ENCODE data around the gene ABCA9.
A peak's percentile ranks its signal among the peaks of the same experiment; 100 is the strongest.

ABCA9 gene

GRCh38 chr17:69048634-69049033, 12.1 kb downstream of the ABCA9 start:
- Histone ChIP-seq H3K9ac (ENCODE audit: low read length) (no peak overlapping the region), H3K36me3 (ENCODE audit: control insufficient read depth, insufficient read depth, low read length, severe bottlenecking) (peaks cover 23% of the 10 kb centered on the region), H3K4me1 (ENCODE audit: control insufficient read depth, insufficient read depth, low read length) (peaks cover 62% of the 10 kb centered on the region), H3K9me3 (ENCODE audit: control insufficient read depth, low read length) (no peaks in the 10 kb centered on the region), H3K4me3 (ENCODE audit: low read length) (no peak overlapping the region), H3K27me3 (replicated peaks; ENCODE audit: control insufficient read depth, insufficient read depth, low read length) (no peaks in the 10 kb centered on the region)
- DNase-seq (ENCODE audit: low read depth) = no peak

GRCh38 chr17:69047368-69048263, 13.1 kb downstream of the ABCA9 start:
- Histone ChIP-seq H3K4me3 (ENCODE audit: low read length) (peak overlapping the region; percentile 55), H3K4me1 (ENCODE audit: control insufficient read depth, insufficient read depth, low read length) (peaks cover 55% of the 10 kb centered on the region), H3K27me3 (replicated peaks; ENCODE audit: control insufficient read depth, insufficient read depth, low read length) (no peaks in the 10 kb centered on the region), H3K36me3 (ENCODE audit: control insufficient read depth, insufficient read depth, low read length, severe bottlenecking) (peaks cover 33% of the 10 kb centered on the region), H3K9ac (ENCODE audit: low read length) (peak overlapping the region; percentile 82), H3K9me3 (ENCODE audit: control insufficient read depth, low read length) (no peaks in the 10 kb centered on the region)
- peak; percentile 70 for DNase-seq (ENCODE audit: low read depth)

- no peak overlapping the region for H3K4me3 ChIP-seq (ENCODE audit: low read length)
- H3K4me1 ChIP-seq (ENCODE audit: control insufficient read depth, insufficient read depth, low read length) = peaks cover 41% of the 10 kb centered on the region
These were observed 14.5 kb downstream of the ABCA9 start for GRCh38 chr17:69046121-69046807.

GRCh38 chr17:69045646-69046045, 15.1 kb downstream of the ABCA9 start:
- Histone ChIP-seq H3K4me3 (ENCODE audit: low read length) (no peak overlapping the region), H3K27me3 (replicated peaks; ENCODE audit: control insufficient read depth, insufficient read depth, low read length) (no peaks in the 10 kb centered on the region), H3K36me3 (ENCODE audit: control insufficient read depth, insufficient read depth, low read length, severe bottlenecking) (peaks cover 43% of the 10 kb centered on the region), H3K9ac (ENCODE audit: low read length) (no peak overlapping the region), H3K9me3 (ENCODE audit: control insufficient read depth, low read length) (no peaks in the 10 kb centered on the region), H3K4me1 (ENCODE audit: control insufficient read depth, insufficient read depth, low read length) (peaks cover 35% of the 10 kb centered on the region)
- DNase-seq (ENCODE audit: low read depth) = no peak

More at GRCh38 chr17:69046121-69046807, 14.5 kb downstream of the ABCA9 start:
- Histone ChIP-seq H3K9ac (ENCODE audit: low read length) (peak overlapping the region; percentile 5), H3K27me3 (replicated peaks; ENCODE audit: control insufficient read depth, insufficient read depth, low read length) (no peaks in the 10 kb centered on the region), H3K36me3 (ENCODE audit: control insufficient read depth, insufficient read depth, low read length, severe bottlenecking) (peaks cover 43% of the 10 kb centered on the region), H3K9me3 (ENCODE audit: control insufficient read depth, low read length) (no peaks in the 10 kb centered on the region)
- no peak for DNase-seq (ENCODE audit: low read depth)

GRCh38 chr17:69044371-69044770, 16.4 kb downstream of the ABCA9 start:
- Histone ChIP-seq H3K4me3 (ENCODE audit: low read length) (no peak overlapping the region), H3K4me1 (ENCODE audit: control insufficient read depth, insufficient read depth, low read length) (peaks cover 24% of the 10 kb centered on the region), H3K9ac (ENCODE audit: low read length) (no peak overlapping the region), H3K27me3 (replicated peaks; ENCODE audit: control insufficient read depth, insufficient read depth, low read length) (no peaks in the 10 kb centered on the region), H3K36me3 (ENCODE audit: control insufficient read depth, insufficient read depth, low read length, severe bottlenecking) (peaks cover 41% of the 10 kb centered on the region), H3K9me3 (ENCODE audit: control insufficient read depth, low read length) (no peaks in the 10 kb centered on the region)
- no peak for DNase-seq (ENCODE audit: low read depth)

- Histone ChIP-seq H3K4me1 (ENCODE audit: control insufficient read depth, insufficient read depth, low read length) (peaks cover 20% of the 10 kb centered on the region), H3K9me3 (ENCODE audit: control insufficient read depth, low read length) (no peaks in the 10 kb centered on the region), H3K4me3 (ENCODE audit: low read length) (no peak overlapping the region), H3K9ac (ENCODE audit: low read length) (no peak overlapping the region), H3K36me3 (ENCODE audit: control insufficient read depth, insufficient read depth, low read length, severe bottlenecking) (peaks cover 37% of the 10 kb centered on the region), H3K27me3 (replicated peaks; ENCODE audit: control insufficient read depth, insufficient read depth, low read length) (no peaks in the 10 kb centered on the region)
- no peak for DNase-seq (ENCODE audit: low read depth)
These were observed 17.5 kb downstream of the ABCA9 start for GRCh38 chr17:69043098-69043734.

GRCh38 chr17:69042308-69042707, 18.4 kb downstream of the ABCA9 start:
- Histone ChIP-seq H3K9me3 (ENCODE audit: control insufficient read depth, low read length) (peaks cover 3% of the 10 kb centered on the region), H3K27me3 (replicated peaks; ENCODE audit: control insufficient read depth, insufficient read depth, low read length) (no peaks in the 10 kb centered on the region), H3K9ac (ENCODE audit: low read length) (no peak overlapping the region), H3K4me3 (ENCODE audit: low read length) (no peak overlapping the region), H3K36me3 (ENCODE audit: control insufficient read depth, insufficient read depth, low read length, severe bottlenecking) (peaks cover 37% of the 10 kb centered on the region), H3K4me1 (ENCODE audit: control insufficient read depth, insufficient read depth, low read length) (peaks cover 12% of the 10 kb centered on the region)
- DNase-seq (ENCODE audit: low read depth) = no peak

- no peak for DNase-seq (ENCODE audit: low read depth)
- H3K36me3 ChIP-seq (ENCODE audit: control insufficient read depth, insufficient read depth, low read length, severe bottlenecking) = peaks cover 63% of the 10 kb centered on the region
- no peaks in the 10 kb centered on the region for H3K9me3 ChIP-seq (ENCODE audit: control insufficient read depth, low read length)
- no peak overlapping the region for H3K4me3 ChIP-seq (ENCODE audit: low read length)
- no peak overlapping the region for H3K9ac ChIP-seq (ENCODE audit: low read length)
- H3K4me1 ChIP-seq (ENCODE audit: control insufficient read depth, insufficient read depth, low read length) = no peaks in the 10 kb centered on the region
- H3K27me3 ChIP-seq (replicated peaks; ENCODE audit: control insufficient read depth, insufficient read depth, low read length) = no peaks in the 10 kb centered on the region
These were observed 28.9 kb downstream of the ABCA9 start for GRCh38 chr17:69031839-69032238.

- peak; percentile 17 for DNase-seq (ENCODE audit: low read depth)
- H3K36me3 ChIP-seq (ENCODE audit: control insufficient read depth, insufficient read depth, low read length, severe bottlenecking) = peaks cover 72% of the 10 kb centered on the region
- H3K9ac ChIP-seq (ENCODE audit: low read length) = no peak overlapping the region
- no peak overlapping the region for H3K4me3 ChIP-seq (ENCODE audit: low read length)
- H3K4me1 ChIP-seq (ENCODE audit: control insufficient read depth, insufficient read depth, low read length) = no peaks in the 10 kb centered on the region
- H3K9me3 ChIP-seq (ENCODE audit: control insufficient read depth, low read length) = no peaks in the 10 kb centered on the region
- no peaks in the 10 kb centered on the region for H3K27me3 ChIP-seq (replicated peaks; ENCODE audit: control insufficient read depth, insufficient read depth, low read length)
These were observed 30.6 kb downstream of the ABCA9 start for GRCh38 chr17:69030169-69030568.

GRCh38 chr17:69018687-69019086, 42.0 kb downstream of the ABCA9 start:
- DNase-seq (ENCODE audit: low read depth) = no peak
- peaks cover 61% of the 10 kb centered on the region for H3K36me3 ChIP-seq (ENCODE audit: control insufficient read depth, insufficient read depth, low read length, severe bottlenecking)
- H3K9ac ChIP-seq (ENCODE audit: low read length) = no peak overlapping the region
- no peaks in the 10 kb centered on the region for H3K27me3 ChIP-seq (replicated peaks; ENCODE audit: control insufficient read depth, insufficient read depth, low read length)
- no peaks in the 10 kb centered on the region for H3K9me3 ChIP-seq (ENCODE audit: control insufficient read depth, low read length)
- no peak overlapping the region for H3K4me3 ChIP-seq (ENCODE audit: low read length)
- peaks cover 10% of the 10 kb centered on the region for H3K4me1 ChIP-seq (ENCODE audit: control insufficient read depth, insufficient read depth, low read length)

- Histone ChIP-seq H3K9ac (ENCODE audit: low read length) (no peak overlapping the region), H3K36me3 (ENCODE audit: control insufficient read depth, insufficient read depth, low read length, severe bottlenecking) (peaks cover 56% of the 10 kb centered on the region), H3K27me3 (replicated peaks; ENCODE audit: control insufficient read depth, insufficient read depth, low read length) (no peaks in the 10 kb centered on the region), H3K4me1 (ENCODE audit: control insufficient read depth, insufficient read depth, low read length) (peaks cover 10% of the 10 kb centered on the region), H3K4me3 (ENCODE audit: low read length) (no peak overlapping the region), H3K9me3 (ENCODE audit: control insufficient read depth, low read length) (no peaks in the 10 kb centered on the region)
- DNase-seq (ENCODE audit: low read depth) = no peak
These were observed 42.6 kb downstream of the ABCA9 start for GRCh38 chr17:69018022-69018615.

Data from adipocyte (in vitro differentiated cells).